Esophagus squamous epithelium (tissue), 4 donors: ENCODE results near the gene LRRC28.

Source experiments
- CTCF ChIP-seq, 6 experiments: fragments of 450-650 bp in 4 of 6; fragments of 200-600 bp in 2 of 6; sonication (generic) in 2 of 6; IDR thresholded peaks; one replicate each; pipeline ENCODE4 v1.5.1; 2016 to 2019; ENCODE audit warnings: antibody characterized with exemption in 6 of 6, mild to moderate bottlenecking in 4 of 6, moderate library complexity in 4 of 6
- POLR2A ChIP-seq, 4 donors: fragments of 450-650 bp; IDR thresholded peaks; one replicate each; pipeline ENCODE4 v1.6.1; 2017; ENCODE audit warnings: antibody characterized with exemption in 4 of 4, mild to moderate bottlenecking in 4 of 4, moderate library complexity in 3 of 4

GRCh38 chr15:99336794-99337193, 85.5 kb downstream of the LRRC28 start:
- TF ChIP-seq CTCF (IDR thresholded peaks at IDR 0.05) (no peak), POLR2A (IDR thresholded peaks at IDR 0.05) (no peak)
